NB4 (cell line): Measurements from ENCODE around the gene RAET1E.
"Not testable (repeated sequence)": the region's sequence is repeated elsewhere in the genome, so short reads cannot be mapped to it uniquely, and the experiment has no call there.

Experiments
- CTCF ChIP-seq: IDR thresholded peaks from one replicate; pipeline ENCODE4 v1.5.1; 2012; ENCODE audit warnings: low read depth, low read length
- MAX ChIP-seq: IDR thresholded peaks from 2 replicates; pipeline ENCODE4 v1.6.1; 2011; ENCODE audit warnings: low read depth, low read length
- MYC ChIP-seq: IDR thresholded peaks from 2 replicates; pipeline ENCODE4 v1.6.1; 2011; ENCODE audit warnings: low read depth, low read length
- POLR2A ChIP-seq: IDR thresholded peaks from 2 replicates; pipeline ENCODE4 v1.6.1; 2011; ENCODE audit warnings: mild to moderate bottlenecking; ENCODE audit not compliant: insufficient read length; ENCODE audit errors: extremely low read depth

- TF ChIP-seq CTCF, POLR2A, MAX, MYC: not testable (repeated sequence)
These were observed 21.4 kb upstream of the RAET1E start for GRCh38 chr6:149919126-149919833.
